ENCODE data around the gene CDK10.

GRCh38 chr16:89732142-89732917 lies 45.8 kb downstream of the CDK10 start:
- TF ChIP-seq CTCF (IDR thresholded peaks at IDR 0.05; ENCODE audit: poor library complexity, severe bottlenecking) (no peak), POLR2AphosphoS5 (IDR thresholded peaks at IDR 0.05) (no peak), RAD21 (conservative IDR thresholded peaks at IDR 0.05) (no peak), MXI1 (conservative IDR thresholded peaks at IDR 0.05; ENCODE audit: poor library complexity, severe bottlenecking) (no peak), EP300 (conservative IDR thresholded peaks at IDR 0.05; ENCODE audit: poor library complexity, severe bottlenecking) (no peak), SMC3 (conservative IDR thresholded peaks at IDR 0.05; ENCODE audit: poor library complexity) (no peak), TAF1 (IDR thresholded peaks at IDR 0.05; ENCODE audit: low read depth) (no peak), EZH2 (IDR thresholded peaks at IDR 0.05; ENCODE audit: borderline replicate concordance, insufficient read depth, low read length, poor library complexity, severe bottlenecking) (no peak)
- TF ChIP-seq, protein P1, sequence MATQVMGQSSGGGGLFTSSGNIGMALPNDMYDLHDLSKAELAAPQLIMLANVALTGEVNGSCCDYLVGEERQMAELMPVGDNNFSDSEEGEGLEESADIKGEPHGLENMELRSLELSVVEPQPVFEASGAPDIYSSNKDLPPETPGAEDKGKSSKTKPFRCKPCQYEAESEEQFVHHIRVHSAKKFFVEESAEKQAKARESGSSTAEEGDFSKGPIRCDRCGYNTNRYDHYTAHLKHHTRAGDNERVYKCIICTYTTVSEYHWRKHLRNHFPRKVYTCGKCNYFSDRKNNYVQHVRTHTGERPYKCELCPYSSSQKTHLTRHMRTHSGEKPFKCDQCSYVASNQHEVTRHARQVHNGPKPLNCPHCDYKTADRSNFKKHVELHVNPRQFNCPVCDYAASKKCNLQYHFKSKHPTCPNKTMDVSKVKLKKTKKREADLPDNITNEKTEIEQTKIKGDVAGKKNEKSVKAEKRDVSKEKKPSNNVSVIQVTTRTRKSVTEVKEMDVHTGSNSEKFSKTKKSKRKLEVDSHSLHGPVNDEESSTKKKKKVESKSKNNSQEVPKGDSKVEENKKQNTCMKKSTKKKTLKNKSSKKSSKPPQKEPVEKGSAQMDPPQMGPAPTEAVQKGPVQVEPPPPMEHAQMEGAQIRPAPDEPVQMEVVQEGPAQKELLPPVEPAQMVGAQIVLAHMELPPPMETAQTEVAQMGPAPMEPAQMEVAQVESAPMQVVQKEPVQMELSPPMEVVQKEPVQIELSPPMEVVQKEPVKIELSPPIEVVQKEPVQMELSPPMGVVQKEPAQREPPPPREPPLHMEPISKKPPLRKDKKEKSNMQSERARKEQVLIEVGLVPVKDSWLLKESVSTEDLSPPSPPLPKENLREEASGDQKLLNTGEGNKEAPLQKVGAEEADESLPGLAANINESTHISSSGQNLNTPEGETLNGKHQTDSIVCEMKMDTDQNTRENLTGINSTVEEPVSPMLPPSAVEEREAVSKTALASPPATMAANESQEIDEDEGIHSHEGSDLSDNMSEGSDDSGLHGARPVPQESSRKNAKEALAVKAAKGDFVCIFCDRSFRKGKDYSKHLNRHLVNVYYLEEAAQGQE (IDR thresholded peaks at IDR 0.05; ENCODE audit: borderline replicate concordance), result no peak

Data from neural cell (in vitro differentiated cells).